Lower leg skin (tissue), 3 donors: ENCODE measurements around the gene KCNS1.

ENCODE experiments used
- POLR2A ChIP-seq, 2 donors: fragments of 450-650 bp; IDR thresholded peaks; one replicate each; pipeline ENCODE4 v1.6.1; 2016 to 2017; ENCODE audit warnings: antibody characterized with exemption in 2 of 2, mild to moderate bottlenecking in 1 of 2, moderate library complexity in 1 of 2
- TF ChIP-seq, protein P1 (sequence below), 3 donors: fragments of 450-650 bp; IDR thresholded peaks; one replicate each; pipeline ENCODE4 v1.5.1; 2016; ENCODE audit warnings: antibody characterized with exemption in 3 of 3, mild to moderate bottlenecking in 3 of 3, moderate library complexity in 2 of 3

GRCh38 chr20:45060294-45060693, 40.6 kb downstream of the KCNS1 start:
- TF ChIP-seq, protein P1, sequence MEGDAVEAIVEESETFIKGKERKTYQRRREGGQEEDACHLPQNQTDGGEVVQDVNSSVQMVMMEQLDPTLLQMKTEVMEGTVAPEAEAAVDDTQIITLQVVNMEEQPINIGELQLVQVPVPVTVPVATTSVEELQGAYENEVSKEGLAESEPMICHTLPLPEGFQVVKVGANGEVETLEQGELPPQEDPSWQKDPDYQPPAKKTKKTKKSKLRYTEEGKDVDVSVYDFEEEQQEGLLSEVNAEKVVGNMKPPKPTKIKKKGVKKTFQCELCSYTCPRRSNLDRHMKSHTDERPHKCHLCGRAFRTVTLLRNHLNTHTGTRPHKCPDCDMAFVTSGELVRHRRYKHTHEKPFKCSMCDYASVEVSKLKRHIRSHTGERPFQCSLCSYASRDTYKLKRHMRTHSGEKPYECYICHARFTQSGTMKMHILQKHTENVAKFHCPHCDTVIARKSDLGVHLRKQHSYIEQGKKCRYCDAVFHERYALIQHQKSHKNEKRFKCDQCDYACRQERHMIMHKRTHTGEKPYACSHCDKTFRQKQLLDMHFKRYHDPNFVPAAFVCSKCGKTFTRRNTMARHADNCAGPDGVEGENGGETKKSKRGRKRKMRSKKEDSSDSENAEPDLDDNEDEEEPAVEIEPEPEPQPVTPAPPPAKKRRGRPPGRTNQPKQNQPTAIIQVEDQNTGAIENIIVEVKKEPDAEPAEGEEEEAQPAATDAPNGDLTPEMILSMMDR (IDR thresholded peaks at IDR 0.05): no peak
- no peak for TF ChIP-seq POLR2A (IDR thresholded peaks at IDR 0.05)
